AG04450 (cell line): ENCODE data around the gene AUP1. TPM values are rescaled to one million over a fixed set of nuclear protein-coding genes. Genes with fewer than 3 reads are reported as not detected.

Source experiments
- CTCF ChIA-PET: fragments of 300-600, 350-600 bp; formaldehyde crosslinking; extraction: SDS; loops from one replicate; lab custom pipeline; 2022; ENCODE audit warnings: antibody characterized with exemption, inconsistent platforms; lab: Charles Lee
- POLR2A ChIA-PET: fragments of 350-600 bp; formaldehyde crosslinking; extraction: SDS; loops from one replicate; lab custom pipeline; 2021; ENCODE audit warnings: antibody characterized with exemption, inconsistent platforms; lab: Yijun Ruan, JAX
- DNase-seq: peaks from one replicate; pipeline ENCODE4 v3.0.0-alpha.2; 2011; ENCODE audit warnings: low read depth, low spot score
- H3K27ac ChIP-seq: one replicate; pipeline ENCODE4 v1.5.1; 2012; ENCODE audit warnings: low read depth, low read length, control low read depth
- H3K27me3 ChIP-seq: one replicate; pipeline ENCODE4 v1.6.0; 2012; ENCODE audit warnings: low read length; ENCODE audit not compliant: control insufficient read depth, insufficient read depth
- H3K4me3 ChIP-seq: 2 replicates; pipeline ENCODE4 v1.5.1; 2011; ENCODE audit warnings: mild to moderate bottlenecking, low read depth, low read length, control low read depth
- H3K9me3 ChIP-seq: 2 replicates; pipeline ENCODE4 v1.5.1; 2012; ENCODE audit warnings: low read length; ENCODE audit not compliant: control insufficient read depth, insufficient read depth
- CTCF ChIP-seq: IDR thresholded peaks from 2 replicates; pipeline ENCODE4 v1.5.1; 2011; ENCODE audit warnings: low read depth, low read length, control low read depth, inconsistent platforms
- polyA plus RNA-seq: library from polyadenylated mRNA; depleted of rRNA; stranded (reverse); fragments of >200 nt; gene quantifications from 2 replicates; pipeline ENCODE4 v1.2.3, GENCODE V29; 2011

Gene AUP1
- polyA plus RNA-seq, 1 experiment, result 51.9 TPM

- ChIA-PET CTCF (interaction anchor here (1.8 kb wide), 1 partner anchor 28 kb away, joined by 7 read pairs; no protein-coding TSS in a partner anchor), POLR2A (interaction anchor here (1.2 kb wide), 1 partner anchor 15 kb away, joined by 4 read pairs; no protein-coding TSS in a partner anchor)
Measured at GRCh38 chr2:74559912-74560311, 30.4 kb upstream of the AUP1 start.

GRCh38 chr2:74558284-74559230 is 29.1 kb upstream of the AUP1 start:
- Histone ChIP-seq H3K4me3 (no peak overlapping the region), H3K27me3 (no peaks in the 10 kb centered on the region), H3K27ac (peak overlapping the region; percentile 4), H3K9me3 (no peaks in the 10 kb centered on the region; the same call in 1 of the 2 replicates)
- ChIA-PET POLR2A (interaction anchor here (1.1 to 1.2 kb wide), 2 partner anchors 9 to 17 kb away, joined by 4 to 5 read pairs; no protein-coding TSS in a partner anchor), CTCF (interaction anchor here (1.8 kb wide), 1 partner anchor 29 kb away, joined by 7 read pairs; no protein-coding TSS in a partner anchor)
- TF ChIP-seq CTCF, result no peak
- DNase-seq, result no peak

More at GRCh38 chr2:74559912-74560311, 30.4 kb upstream of the AUP1 start:
- DNase-seq, result no peak
- Histone ChIP-seq H3K9me3 (no peaks in the 10 kb centered on the region; the same call in 1 of the 2 replicates), H3K27ac (no peak overlapping the region), H3K4me3 (no peak overlapping the region), H3K27me3 (no peaks in the 10 kb centered on the region)
- no peak for TF ChIP-seq CTCF

GRCh38 chr2:74556831-74557370 is 27.4 kb upstream of the AUP1 start:
- no peak for TF ChIP-seq CTCF
- ChIA-PET CTCF (no interaction called here), POLR2A (no interaction called here)
- Histone ChIP-seq H3K27ac (no peak overlapping the region), H3K4me3 (no peak overlapping the region), H3K27me3 (no peaks in the 10 kb centered on the region), H3K9me3 (no peaks in the 10 kb centered on the region; the same call in 1 of the 2 replicates)
- DNase-seq, result no peak

GRCh38 chr2:74556159-74556558 is 26.7 kb upstream of the AUP1 start:
- Histone ChIP-seq H3K9me3 (no peaks in the 10 kb centered on the region; the same call in 1 of the 2 replicates), H3K27ac (no peak overlapping the region), H3K4me3 (peak overlapping the region; percentile 97), H3K27me3 (no peaks in the 10 kb centered on the region)
- no peak for TF ChIP-seq CTCF
- CTCF ChIA-PET, result no interaction called here
- no peak for DNase-seq
- POLR2A ChIA-PET, result interaction anchor here (0.5 kb wide), 1 partner anchor 173 kb away, joined by 3 read pairs; no protein-coding TSS in a partner anchor
